Measurements from ENCODE around the gene OCA2.

The OCA2 gene

DNA sequence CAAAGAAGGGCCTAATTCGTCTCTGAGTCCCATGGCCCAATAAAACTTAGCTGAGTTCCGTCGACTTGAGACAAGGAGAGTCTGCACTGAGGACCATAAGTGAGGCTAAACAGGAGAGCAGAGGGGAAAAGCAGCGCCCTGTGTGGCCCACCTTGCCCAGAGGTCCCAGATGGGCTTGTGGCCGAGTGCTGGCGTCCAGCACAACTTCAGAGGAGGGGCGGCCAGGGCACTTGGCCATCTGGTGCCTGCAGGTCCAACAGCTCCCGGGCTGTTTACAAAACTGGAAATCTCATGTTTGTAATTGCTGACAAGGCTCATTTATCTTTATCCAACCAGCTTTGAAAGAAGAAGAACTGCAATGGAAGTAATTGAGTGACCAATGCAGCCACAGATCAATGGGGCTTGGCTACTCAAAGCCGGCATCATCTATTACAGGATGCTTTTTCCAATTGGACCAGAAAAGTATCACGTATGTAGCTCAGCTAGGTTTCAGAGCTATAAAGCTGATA, 306.3 kb downstream of the OCA2 start:
- TF ChIP-seq FOXP2 (optimal IDR thresholded peaks at IDR 0.05; ENCODE audit: borderline replicate concordance, extremely low read depth, extremely low read length, insufficient read depth) = no peak
- TF ChIP-seq, protein P1, sequence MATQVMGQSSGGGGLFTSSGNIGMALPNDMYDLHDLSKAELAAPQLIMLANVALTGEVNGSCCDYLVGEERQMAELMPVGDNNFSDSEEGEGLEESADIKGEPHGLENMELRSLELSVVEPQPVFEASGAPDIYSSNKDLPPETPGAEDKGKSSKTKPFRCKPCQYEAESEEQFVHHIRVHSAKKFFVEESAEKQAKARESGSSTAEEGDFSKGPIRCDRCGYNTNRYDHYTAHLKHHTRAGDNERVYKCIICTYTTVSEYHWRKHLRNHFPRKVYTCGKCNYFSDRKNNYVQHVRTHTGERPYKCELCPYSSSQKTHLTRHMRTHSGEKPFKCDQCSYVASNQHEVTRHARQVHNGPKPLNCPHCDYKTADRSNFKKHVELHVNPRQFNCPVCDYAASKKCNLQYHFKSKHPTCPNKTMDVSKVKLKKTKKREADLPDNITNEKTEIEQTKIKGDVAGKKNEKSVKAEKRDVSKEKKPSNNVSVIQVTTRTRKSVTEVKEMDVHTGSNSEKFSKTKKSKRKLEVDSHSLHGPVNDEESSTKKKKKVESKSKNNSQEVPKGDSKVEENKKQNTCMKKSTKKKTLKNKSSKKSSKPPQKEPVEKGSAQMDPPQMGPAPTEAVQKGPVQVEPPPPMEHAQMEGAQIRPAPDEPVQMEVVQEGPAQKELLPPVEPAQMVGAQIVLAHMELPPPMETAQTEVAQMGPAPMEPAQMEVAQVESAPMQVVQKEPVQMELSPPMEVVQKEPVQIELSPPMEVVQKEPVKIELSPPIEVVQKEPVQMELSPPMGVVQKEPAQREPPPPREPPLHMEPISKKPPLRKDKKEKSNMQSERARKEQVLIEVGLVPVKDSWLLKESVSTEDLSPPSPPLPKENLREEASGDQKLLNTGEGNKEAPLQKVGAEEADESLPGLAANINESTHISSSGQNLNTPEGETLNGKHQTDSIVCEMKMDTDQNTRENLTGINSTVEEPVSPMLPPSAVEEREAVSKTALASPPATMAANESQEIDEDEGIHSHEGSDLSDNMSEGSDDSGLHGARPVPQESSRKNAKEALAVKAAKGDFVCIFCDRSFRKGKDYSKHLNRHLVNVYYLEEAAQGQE (IDR thresholded peaks at IDR 0.05; ENCODE audit: insufficient read depth in 1 of 2, low read depth in 2 of 2, low read length in 2 of 2) = no peak
- no peak for TF ChIP-seq SIN3A (IDR thresholded peaks at IDR 0.05; ENCODE audit: borderline replicate concordance, insufficient read depth, low read length)
- no peak for TF ChIP-seq TAF1 (IDR thresholded peaks at IDR 0.05; ENCODE audit: borderline replicate concordance, insufficient read depth, low read length)

DNA sequence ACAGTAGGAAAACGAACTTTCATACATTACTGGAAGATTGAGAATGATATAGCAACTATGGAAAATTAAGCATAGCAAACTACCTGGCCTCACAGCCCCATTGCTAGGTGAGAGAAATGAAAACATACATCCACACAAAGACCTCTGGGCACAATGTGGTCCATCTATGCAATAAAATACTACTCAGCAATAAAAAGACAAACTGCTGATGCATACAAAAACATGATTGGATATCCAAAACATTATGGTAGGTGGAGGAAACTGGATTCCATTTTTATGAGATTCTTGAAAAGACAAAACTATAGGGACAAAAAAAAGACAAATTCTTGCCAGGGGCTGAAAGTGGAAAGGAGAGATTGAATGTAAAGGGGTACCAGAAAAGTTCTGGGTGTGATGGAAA, 308.8 kb downstream of the OCA2 start:
- TF ChIP-seq POLR2AphosphoS5 (IDR thresholded peaks at IDR 0.05; ENCODE audit: low read depth, low read length) (no peak), SIN3A (IDR thresholded peaks at IDR 0.05; ENCODE audit: borderline replicate concordance, insufficient read depth, low read length) (no peak)

DNA sequence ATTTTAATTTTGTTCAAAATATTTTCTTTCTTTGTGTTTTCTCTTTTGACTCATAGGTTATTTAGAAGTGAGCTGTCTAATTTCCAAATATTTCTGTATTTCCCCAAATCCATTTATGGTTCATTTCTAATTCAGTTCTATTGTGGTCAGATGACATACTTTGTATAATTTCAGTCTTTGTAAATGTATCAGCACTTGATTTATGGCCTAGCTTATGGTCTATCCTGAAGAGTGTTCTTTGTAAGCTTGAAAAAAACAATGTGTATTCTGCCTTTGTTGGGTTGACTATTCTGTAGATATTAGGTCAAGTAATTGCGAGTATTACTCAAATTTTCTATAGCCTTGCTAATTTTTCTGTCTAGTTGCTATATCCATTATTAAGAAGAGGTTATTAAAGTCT, 311.2 kb downstream of the OCA2 start:
- no peak for TF ChIP-seq POLR2AphosphoS5 (IDR thresholded peaks at IDR 0.05; ENCODE audit: low read depth, low read length)
- no peak for TF ChIP-seq SIN3A (IDR thresholded peaks at IDR 0.05; ENCODE audit: borderline replicate concordance, insufficient read depth, low read length)
- TF ChIP-seq FOXP2 (optimal IDR thresholded peaks at IDR 0.05; ENCODE audit: borderline replicate concordance, extremely low read depth, extremely low read length, insufficient read depth) = no peak
- TF ChIP-seq TAF1 (IDR thresholded peaks at IDR 0.05; ENCODE audit: borderline replicate concordance, insufficient read depth, low read length) = no peak
- TF ChIP-seq, protein P1 (IDR thresholded peaks at IDR 0.05; ENCODE audit: insufficient read depth in 1 of 2, low read depth in 2 of 2, low read length in 2 of 2) = no peak

DNA sequence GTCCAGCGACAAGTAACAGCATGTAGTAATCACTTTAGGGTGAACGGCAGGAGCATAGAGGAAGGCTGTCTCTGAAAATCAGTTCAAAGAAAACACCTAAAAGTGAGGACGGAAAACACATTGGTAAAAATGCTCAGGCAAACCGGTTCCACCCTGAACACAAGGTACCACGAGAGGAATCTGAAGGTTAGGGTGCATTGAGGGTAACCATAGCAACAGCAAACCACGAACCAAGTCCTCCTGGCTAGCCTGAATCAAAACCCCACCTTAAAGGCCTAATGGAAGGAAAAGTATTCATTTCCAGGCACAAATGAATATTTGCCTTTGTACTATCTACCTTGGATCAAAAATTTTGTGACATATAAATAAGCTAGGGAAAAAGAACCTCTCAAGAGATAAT, 315.0 kb downstream of the OCA2 start:
- TF ChIP-seq TAF1 (IDR thresholded peaks at IDR 0.05; ENCODE audit: borderline replicate concordance, insufficient read depth, low read length) = no peak

DNA sequence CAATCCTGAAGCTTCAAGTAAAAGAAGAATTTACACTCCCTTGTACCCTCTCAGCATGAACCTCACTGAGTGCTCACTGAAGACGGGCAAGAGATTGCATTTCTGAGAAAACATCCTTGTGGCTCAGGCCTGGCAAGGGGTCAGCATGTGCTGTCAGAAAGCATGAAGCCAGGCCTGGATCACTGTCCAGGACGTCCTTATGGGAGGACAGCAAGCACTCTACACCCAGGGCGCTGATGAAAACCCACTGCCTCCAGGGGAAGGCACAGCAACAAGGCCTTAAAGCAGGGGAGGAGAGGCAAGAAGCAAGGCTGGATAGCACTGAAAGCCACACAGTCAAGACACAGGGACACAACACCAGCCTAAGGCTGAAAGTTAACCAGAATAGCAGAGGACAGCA, 315.4 kb downstream of the OCA2 start:
- TF ChIP-seq POLR2AphosphoS5 (IDR thresholded peaks at IDR 0.05; ENCODE audit: low read depth, low read length) (no peak), TAF1 (IDR thresholded peaks at IDR 0.05; ENCODE audit: borderline replicate concordance, insufficient read depth, low read length) (no peak), SIN3A (IDR thresholded peaks at IDR 0.05; ENCODE audit: borderline replicate concordance, insufficient read depth, low read length) (no peak), FOXP2 (optimal IDR thresholded peaks at IDR 0.05; ENCODE audit: borderline replicate concordance, extremely low read depth, extremely low read length, insufficient read depth) (no peak)
- TF ChIP-seq, protein P1 (IDR thresholded peaks at IDR 0.05; ENCODE audit: insufficient read depth in 1 of 2, low read depth in 2 of 2, low read length in 2 of 2) = no peak

DNA sequence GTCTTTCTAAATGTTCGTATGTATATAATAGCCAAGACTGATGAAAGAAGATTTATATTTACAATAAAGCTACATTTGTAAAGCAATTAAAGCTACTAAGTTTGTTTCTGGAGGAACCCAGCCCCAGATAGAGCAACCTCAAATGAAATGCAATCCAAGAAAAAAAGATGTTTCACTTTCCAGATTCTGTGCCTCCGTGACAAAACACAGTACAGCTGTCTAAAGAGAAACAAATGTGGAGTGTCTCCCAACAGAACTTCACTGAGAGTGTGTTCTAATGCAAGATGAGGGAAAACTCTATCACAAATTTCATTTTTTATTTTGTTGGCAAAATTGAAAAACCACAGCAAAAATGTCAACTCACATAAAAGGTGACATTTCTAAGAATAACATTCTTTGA, 317.0 kb downstream of the OCA2 start:
- TF ChIP-seq TAF1 (IDR thresholded peaks at IDR 0.05; ENCODE audit: borderline replicate concordance, insufficient read depth, low read length) (no peak), FOXP2 (optimal IDR thresholded peaks at IDR 0.05; ENCODE audit: borderline replicate concordance, extremely low read depth, extremely low read length, insufficient read depth) (no peak), POLR2AphosphoS5 (IDR thresholded peaks at IDR 0.05; ENCODE audit: low read depth, low read length) (no peak), SIN3A (IDR thresholded peaks at IDR 0.05; ENCODE audit: borderline replicate concordance, insufficient read depth, low read length) (no peak)
- TF ChIP-seq, protein P1 (IDR thresholded peaks at IDR 0.05; ENCODE audit: insufficient read depth in 1 of 2, low read depth in 2 of 2, low read length in 2 of 2) = no peak

Data from PFSK-1 (cell line).